IPS-15b (cell line): ENCODE measurements around the gene PKM.

Experiments used
- H3K27me3 ChIP-seq: one replicate; pipeline ENCODE4 v1.6.1; 2013; ENCODE audit warnings: low read length; ENCODE audit not compliant: control insufficient read depth, insufficient read depth
- H3K36me3 ChIP-seq: one replicate; pipeline ENCODE4 v1.6.1; 2013; ENCODE audit warnings: low read length; ENCODE audit not compliant: control insufficient read depth, insufficient read depth
- H3K4me1 ChIP-seq: one replicate; pipeline ENCODE4 v1.6.1; 2013; ENCODE audit warnings: mild to moderate bottlenecking, low read length; ENCODE audit not compliant: control insufficient read depth, insufficient read depth
- H3K4me3 ChIP-seq: one replicate; pipeline ENCODE4 v1.5.1; 2013; ENCODE audit warnings: low read depth, low read length
- H3K9ac ChIP-seq: one replicate; pipeline ENCODE4 v1.6.1; 2013; ENCODE audit warnings: low read depth, mild to moderate bottlenecking, low read length
- H3K9me3 ChIP-seq: one replicate; pipeline ENCODE4 v1.6.1; 2013; ENCODE audit warnings: mild to moderate bottlenecking, low read length; ENCODE audit not compliant: control insufficient read depth, insufficient read depth

The PKM gene

DNA sequence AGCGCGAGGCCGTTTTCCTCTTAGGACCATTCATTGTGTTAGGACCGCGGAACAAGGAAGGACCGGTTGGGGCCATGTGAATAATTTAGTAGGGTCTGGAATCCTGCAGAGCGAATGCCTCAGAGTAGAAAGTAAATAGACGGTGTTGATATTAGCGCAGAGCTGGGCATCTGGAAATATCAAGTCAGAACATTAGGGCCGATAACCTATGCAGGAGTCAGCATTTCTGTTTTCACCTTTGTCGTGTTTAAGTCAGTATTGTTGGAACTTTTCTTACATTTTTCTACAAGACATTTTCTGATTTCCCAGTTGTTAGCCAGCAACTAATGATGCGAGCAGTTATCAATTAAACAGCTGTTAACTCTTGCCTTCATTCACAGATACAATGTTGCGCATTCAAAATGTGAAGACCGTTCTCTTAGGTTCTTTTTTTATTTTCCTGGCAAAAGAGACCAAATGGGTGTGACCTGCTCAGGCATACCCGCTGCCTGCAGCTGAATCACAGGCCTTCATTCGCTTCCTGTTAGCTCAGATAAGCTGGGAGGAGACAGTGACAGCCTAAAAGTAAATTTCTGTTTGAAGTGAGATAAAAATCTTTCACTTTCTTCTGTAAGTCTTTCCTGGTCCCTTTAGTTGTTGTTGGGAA is 966 bp upstream of the PKM start:
- Histone ChIP-seq H3K27me3 (peaks cover 23% of the 10 kb centered on the region), H3K36me3 (no peaks in the 10 kb centered on the region)

DNA sequence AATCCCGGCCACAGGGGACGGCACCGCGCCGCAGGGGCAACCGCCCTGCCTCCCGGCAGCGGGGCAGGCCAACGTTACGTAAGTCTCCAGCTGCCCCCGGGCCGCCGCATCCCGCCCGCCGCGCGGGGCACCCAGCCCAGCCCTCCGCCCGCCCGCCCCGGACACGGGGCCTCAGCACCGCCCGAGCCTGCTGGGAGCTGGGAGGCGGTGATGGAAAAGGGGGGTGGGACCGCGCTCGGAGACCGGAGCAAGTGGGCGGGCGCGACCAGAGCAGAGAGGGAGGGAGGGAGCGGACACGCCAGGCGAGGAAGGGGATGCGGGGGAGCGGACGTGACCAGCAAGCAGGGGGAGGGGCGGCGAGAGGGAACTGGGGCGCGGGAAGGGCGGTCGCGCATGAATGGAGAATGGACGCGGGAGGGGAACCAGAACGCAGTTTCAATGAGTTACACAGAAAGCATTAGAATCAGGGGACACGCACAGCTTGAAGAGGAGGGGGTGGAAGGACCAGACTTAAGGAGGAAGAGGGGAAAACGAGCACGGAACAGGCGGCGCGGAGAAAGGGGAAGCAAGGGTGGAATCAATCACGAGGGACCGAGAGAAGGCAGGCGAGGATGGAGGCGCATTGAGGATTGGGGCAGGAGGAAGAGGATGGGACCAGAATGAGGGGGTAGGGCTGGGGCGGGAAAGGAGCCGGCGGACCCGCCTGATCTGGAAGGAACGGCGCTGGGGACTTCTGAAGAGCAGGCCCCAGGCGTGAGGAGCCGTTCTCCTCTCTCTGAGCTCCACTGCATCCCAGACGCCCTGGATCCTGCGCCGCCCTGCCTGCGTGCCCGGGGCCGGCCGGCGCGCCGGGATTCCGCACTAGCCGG is 559 bp downstream of the PKM start:
- Histone ChIP-seq H3K4me3 (peak overlapping the region; percentile 98), H3K4me1 (peaks cover 18% of the 10 kb centered on the region), H3K9ac (peak overlapping the region; percentile 97), H3K9me3 (no peaks in the 10 kb centered on the region), H3K27me3 (peaks cover 16% of the 10 kb centered on the region), H3K36me3 (no peaks in the 10 kb centered on the region)

More for the DNA sequence above, 966 bp upstream of the PKM start:
- H3K4me3 ChIP-seq = peak overlapping the region; percentile 80
- peaks cover 16% of the 10 kb centered on the region for H3K4me1 ChIP-seq
- peak overlapping the region; percentile 41 for H3K9ac ChIP-seq
- no peaks in the 10 kb centered on the region for H3K9me3 ChIP-seq

DNA sequence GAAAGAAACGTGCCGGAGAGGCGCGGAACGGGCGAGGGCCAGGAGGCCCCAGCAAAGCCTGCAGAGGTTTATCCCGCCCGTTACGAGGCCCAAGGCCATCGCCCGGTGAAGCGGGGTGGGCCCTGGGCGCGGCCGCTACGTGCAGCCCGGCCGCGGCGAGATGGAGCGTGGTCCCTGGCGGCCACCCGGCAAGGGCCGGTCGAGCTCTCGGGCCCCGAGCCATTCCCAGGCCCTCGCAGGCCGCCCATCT is 1.1 kb downstream of the PKM start:
- Histone ChIP-seq H3K4me3 (peak overlapping the region; percentile 98), H3K4me1 (peaks cover 18% of the 10 kb centered on the region), H3K9ac (peak overlapping the region; percentile 50), H3K36me3 (no peaks in the 10 kb centered on the region), H3K27me3 (peaks cover 11% of the 10 kb centered on the region), H3K9me3 (no peaks in the 10 kb centered on the region)

DNA sequence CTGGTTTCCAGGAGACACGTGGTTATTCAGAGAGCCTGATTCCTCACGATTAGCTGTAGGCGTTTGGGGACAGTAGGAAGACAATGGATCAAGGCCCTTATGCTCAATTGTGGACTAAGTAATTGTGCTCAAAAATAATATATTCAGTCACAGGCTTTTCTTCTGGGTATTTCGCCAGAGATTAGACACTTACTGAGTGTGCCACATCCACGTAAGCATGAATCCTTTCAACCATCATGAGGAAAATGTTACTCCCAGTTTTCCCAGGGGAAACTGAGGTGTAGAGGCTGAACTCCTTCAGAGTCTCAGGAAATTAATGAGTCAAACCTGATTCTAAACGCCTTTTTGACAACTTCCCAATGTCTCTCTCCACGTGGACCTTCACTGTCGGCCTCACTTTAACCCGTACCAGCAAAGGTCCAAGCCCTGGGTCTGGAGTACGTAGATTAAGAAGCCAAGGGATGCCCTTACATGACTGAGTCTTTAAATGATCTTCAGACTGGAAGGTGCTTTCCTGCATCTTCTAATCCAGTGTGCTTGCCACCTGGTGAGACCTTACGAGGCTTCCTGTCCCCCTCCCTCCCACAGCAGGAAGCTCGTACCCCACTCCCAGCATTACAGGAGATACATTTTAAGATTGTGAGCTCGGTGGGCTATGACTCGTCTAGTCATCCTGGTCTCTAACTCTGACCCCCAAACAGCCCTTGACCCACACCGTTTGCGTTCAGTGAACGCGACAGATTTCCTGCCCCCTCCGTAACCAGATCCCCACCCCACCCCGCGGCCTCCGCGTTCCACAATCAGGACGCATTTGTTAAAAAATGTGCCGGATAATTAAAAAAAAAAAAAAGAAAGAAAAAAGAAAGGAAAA is 1.7 kb downstream of the PKM start:
- Histone ChIP-seq H3K9me3 (no peaks in the 10 kb centered on the region), H3K36me3 (no peaks in the 10 kb centered on the region), H3K4me3 (peak overlapping the region; percentile 98), H3K4me1 (peaks cover 18% of the 10 kb centered on the region), H3K9ac (peak overlapping the region; percentile 50), H3K27me3 (peaks cover 6% of the 10 kb centered on the region)

DNA sequence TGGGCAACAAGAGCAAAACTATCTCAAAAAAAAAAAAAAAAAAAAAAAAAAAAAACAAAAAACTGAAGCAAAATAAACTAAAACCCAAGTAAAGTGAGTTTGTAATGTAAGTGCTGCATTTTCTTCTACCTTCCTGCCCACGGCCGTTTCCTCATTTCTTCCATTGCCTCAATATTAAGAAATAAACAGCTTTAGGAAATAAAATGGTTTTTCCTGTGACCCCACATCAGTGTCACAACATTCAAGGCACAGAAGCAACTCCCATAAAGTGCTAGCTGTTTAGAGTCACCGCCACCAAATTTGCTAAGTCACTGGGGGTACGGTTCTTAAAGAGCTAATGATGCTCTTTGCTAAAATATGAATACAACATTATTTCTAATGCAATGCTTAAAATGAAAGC is 3.3 kb downstream of the PKM start:
- Histone ChIP-seq H3K4me3 (peak overlapping the region; percentile 98), H3K27me3 (no peaks in the 10 kb centered on the region), H3K9ac (no peak overlapping the region), H3K9me3 (no peaks in the 10 kb centered on the region), H3K4me1 (peaks cover 18% of the 10 kb centered on the region), H3K36me3 (peaks cover 5% of the 10 kb centered on the region)

DNA sequence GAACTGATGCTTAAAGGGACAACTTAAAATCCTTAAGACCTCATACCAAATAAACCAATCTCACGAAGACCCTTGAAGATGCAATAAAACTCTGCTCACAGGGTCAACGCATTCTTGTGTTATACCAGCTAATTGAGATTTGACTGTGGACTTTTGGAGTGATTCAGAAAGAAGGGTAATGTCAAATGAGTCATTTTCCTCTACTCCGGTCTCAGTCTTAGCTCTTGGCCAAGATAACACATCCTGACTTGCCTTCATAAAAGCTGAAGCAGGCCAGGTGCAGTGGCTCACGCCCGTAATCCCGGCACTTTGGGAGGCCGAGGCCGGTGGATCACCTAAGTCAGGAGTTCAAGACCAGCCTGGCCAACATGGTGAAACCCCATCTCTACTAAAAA is 3.8 kb downstream of the PKM start:
- H3K9me3 ChIP-seq = no peaks in the 10 kb centered on the region
- H3K9ac ChIP-seq = no peak overlapping the region
- H3K4me3 ChIP-seq = no peak overlapping the region
- no peaks in the 10 kb centered on the region for H3K27me3 ChIP-seq
- peaks cover 16% of the 10 kb centered on the region for H3K4me1 ChIP-seq
- H3K36me3 ChIP-seq = peaks cover 5% of the 10 kb centered on the region

DNA sequence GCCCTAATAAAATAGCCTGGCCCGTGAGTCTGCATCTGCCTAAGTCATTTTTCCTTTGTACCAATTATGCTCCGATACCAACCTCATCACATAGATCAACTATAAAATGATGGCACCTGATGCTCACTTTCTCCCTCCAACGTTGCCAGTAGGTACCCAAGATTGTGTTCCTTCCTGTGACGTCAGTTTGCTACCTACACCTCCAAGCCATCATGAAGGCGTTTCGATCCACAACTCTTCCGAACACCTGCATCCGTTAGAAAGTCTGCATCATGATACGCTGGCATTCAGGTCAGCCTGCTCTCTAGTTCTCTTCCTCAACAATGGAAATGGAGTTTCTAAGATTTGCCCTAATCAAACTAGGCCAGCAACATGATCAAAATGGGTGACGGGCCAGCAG is 7.7 kb downstream of the PKM start:
- Histone ChIP-seq H3K9ac (no peak overlapping the region), H3K9me3 (no peaks in the 10 kb centered on the region), H3K27me3 (no peaks in the 10 kb centered on the region), H3K4me1 (peaks cover 16% of the 10 kb centered on the region), H3K36me3 (peaks cover 14% of the 10 kb centered on the region), H3K4me3 (no peak overlapping the region)

DNA sequence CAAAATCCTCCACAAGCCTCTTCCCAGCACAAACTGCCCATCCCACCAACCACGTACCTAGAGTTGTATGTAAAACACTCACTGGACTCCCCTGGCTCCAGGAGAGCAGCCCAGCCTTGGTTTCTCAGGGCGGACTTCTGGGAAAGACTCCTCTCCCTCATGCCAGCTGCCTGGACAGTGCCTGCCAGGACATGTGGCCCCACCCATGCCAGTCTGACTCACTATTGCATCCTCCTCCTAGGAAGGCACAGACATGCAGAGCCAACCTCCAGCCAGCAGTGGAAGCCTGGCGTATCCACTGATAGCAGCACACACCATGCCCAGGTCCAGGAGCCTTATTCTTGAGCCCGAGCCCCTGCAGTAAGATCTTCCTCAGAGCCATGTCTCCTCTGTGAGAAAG is 8.6 kb downstream of the PKM start:
- Histone ChIP-seq H3K4me3 (no peak overlapping the region), H3K27me3 (no peaks in the 10 kb centered on the region), H3K36me3 (peaks cover 19% of the 10 kb centered on the region), H3K9me3 (no peaks in the 10 kb centered on the region), H3K9ac (no peak overlapping the region), H3K4me1 (peaks cover 11% of the 10 kb centered on the region)

DNA sequence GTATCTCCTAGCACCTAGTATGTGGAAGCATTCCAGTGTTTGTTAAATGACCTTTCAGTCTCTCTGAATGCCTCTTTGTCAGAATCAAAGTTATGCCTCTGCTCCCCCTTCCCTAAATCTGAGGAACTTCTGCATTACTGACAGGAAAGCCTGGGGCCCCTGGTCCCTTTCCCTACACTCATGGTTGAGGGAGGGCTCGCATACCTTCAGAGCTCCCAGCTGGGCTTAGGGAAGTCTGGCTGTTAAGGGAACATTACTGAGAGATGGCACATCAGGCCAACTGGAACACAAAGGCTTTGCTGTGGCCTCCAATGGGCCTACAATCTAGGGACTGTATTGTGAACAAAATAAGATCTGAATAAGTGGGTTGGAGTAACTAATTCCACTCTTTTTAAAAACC is 10.3 kb downstream of the PKM start:
- no peak overlapping the region for H3K4me3 ChIP-seq
- H3K9ac ChIP-seq = no peak overlapping the region
- peaks cover 36% of the 10 kb centered on the region for H3K36me3 ChIP-seq
- peaks cover 9% of the 10 kb centered on the region for H3K4me1 ChIP-seq
- H3K27me3 ChIP-seq = no peaks in the 10 kb centered on the region
- no peaks in the 10 kb centered on the region for H3K9me3 ChIP-seq

DNA sequence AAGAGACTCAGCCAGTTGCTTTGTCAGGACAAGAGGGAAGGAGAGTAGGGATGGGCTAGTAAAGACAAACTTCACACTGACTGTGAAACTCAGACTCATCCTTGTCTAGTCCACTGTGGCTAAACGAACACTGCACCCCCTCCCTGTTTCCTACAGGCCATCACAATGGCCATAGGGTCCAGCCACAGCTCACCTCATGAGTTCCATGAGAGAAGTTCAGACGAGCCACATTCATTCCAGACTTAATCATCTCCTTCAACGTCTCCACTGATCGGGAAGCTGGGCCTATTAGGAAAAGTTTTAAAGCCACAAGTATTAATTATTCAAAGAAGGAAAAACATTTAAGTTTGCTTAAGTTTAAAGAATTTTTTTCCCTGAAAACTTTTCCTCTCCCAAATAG is 13.8 kb downstream of the PKM start:
- Histone ChIP-seq H3K4me3 (no peak overlapping the region), H3K9me3 (no peaks in the 10 kb centered on the region), H3K9ac (no peak overlapping the region), H3K4me1 (peaks cover 9% of the 10 kb centered on the region), H3K27me3 (no peaks in the 10 kb centered on the region), H3K36me3 (peaks cover 41% of the 10 kb centered on the region)

DNA sequence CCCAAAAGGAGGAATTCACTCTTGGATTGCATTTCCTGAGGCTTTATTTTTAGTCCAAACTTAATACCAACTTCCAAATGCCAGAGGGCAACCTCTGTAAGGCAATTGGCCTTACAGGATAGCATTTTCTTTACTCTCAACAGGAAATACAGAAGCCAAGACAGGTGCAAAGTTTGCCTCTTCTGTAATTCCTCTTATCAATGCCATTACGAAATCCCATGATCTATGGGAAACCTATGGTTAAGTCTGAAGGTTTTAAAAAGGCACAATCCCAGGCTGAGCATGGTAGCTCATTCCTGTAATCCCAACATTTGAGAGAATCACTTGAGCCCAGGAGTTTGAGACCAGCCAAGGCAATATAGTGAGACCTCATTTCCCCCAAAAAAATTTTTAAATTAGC is 14.9 kb downstream of the PKM start:
- H3K36me3 ChIP-seq = peaks cover 53% of the 10 kb centered on the region
- H3K9me3 ChIP-seq = no peaks in the 10 kb centered on the region
- no peak overlapping the region for H3K4me3 ChIP-seq
- no peaks in the 10 kb centered on the region for H3K27me3 ChIP-seq
- peaks cover 3% of the 10 kb centered on the region for H3K4me1 ChIP-seq
- no peak overlapping the region for H3K9ac ChIP-seq
